Erythroblast (primary cell): ENCODE results near the gene TNFRSF14.
A peak's percentile ranks its signal among the peaks of the same experiment; 100 is the strongest.

Experiments
- DNase-seq, 2 experiments: peaks; one replicate each; lab custom pipeline; 2025; lab: John Stamatoyannopoulos, UW
- GATA1 ChIP-seq: IDR thresholded peaks from 2 replicates; pipeline ENCODE4 v1.6.1; 2011; ENCODE audit warnings: low read depth, mild to moderate bottlenecking, control low read depth, low read length, moderate library complexity
- POLR2A ChIP-seq: IDR thresholded peaks from 2 replicates; pipeline ENCODE4 v1.6.1; 2011; ENCODE audit warnings: mild to moderate bottlenecking, low read length

The TNFRSF14 gene

GRCh38 chr1:2517966-2518365 lies 38.2 kb upstream of the TNFRSF14 start:
- TF ChIP-seq GATA1 (no peak), POLR2A (no peak)
- DNase-seq, result no peak

GRCh38 chr1:2518528-2518927 lies 37.6 kb upstream of the TNFRSF14 start:
- no peak for DNase-seq
- TF ChIP-seq GATA1, result no peak
- no peak for TF ChIP-seq POLR2A

DNA sequence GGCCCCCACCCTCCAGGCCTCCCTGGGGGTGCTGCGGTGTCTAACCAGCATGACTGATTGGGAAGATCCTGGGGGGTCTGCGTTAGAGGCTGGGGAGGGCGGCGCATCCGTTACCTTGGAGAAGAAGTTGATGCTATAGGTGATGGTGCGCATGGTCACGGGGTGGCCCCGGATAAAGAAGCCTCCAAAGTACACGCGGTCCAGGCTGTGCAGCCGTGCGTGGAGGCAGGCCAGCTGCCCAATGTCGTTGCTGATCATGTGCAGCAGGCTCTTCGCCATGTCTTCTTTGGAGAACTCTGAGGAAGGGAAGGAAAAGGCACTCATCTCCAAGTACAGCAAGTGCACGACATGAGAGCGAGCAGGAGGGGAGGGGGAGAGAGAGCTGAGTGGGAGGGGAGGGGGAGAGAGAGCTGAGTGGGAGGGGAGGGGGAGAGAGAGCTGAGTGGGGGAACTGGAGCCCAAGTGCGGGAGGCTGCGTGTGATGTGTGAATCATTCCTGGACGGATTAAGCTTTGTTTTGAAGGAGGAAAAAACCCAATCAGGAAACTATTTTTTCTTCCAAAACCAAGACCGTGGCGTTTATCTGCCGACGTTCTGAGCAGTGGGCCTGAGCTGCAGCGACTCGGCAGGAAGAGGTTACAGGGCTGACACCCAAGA lies 37.0 kb upstream of the TNFRSF14 start:
- TF ChIP-seq GATA1 (no peak), POLR2A (no peak)
- DNase-seq, result no peak

- DNase-seq, result no peak
- TF ChIP-seq POLR2A (no peak), GATA1 (no peak)
Measured at GRCh38 chr1:2519729-2520128, 36.4 kb upstream of the TNFRSF14 start.

- no peak for DNase-seq
- no peak for TF ChIP-seq POLR2A
- no peak for TF ChIP-seq GATA1
Measured at GRCh38 chr1:2520206-2520605, 36.0 kb upstream of the TNFRSF14 start.

DNA sequence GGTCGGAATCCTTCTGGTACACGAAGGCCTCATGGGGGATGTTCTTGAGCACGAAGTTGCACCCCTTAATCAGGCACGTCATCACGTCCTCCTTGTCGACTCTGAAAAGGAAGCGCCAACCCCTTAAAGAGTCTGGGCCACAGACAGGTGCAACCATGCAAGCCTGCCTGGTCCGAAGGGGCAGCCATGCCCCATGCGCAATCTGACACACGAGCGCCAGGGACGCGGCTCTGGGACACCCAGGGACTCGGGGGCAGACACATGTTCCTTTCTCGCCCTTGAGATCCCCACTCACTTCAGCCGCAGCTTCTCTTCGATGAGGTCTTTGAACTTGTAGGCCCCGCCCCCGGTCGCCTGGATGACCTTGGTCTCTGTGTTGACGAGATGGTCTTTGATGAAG lies 35.4 kb upstream of the TNFRSF14 start:
- DNase-seq, result no peak
- no peak for TF ChIP-seq POLR2A
- TF ChIP-seq GATA1, result no peak

GRCh38 chr1:2522230-2522629 lies 33.9 kb upstream of the TNFRSF14 start:
- no peak for DNase-seq
- no peak for TF ChIP-seq GATA1
- no peak for TF ChIP-seq POLR2A

- DNase-seq, result no peak
- no peak for TF ChIP-seq POLR2A
- TF ChIP-seq GATA1, result no peak
Measured at GRCh38 chr1:2523191-2523890, 32.8 kb upstream of the TNFRSF14 start.

GRCh38 chr1:2523891-2524609 lies 32.1 kb upstream of the TNFRSF14 start:
- no peak for TF ChIP-seq GATA1
- TF ChIP-seq POLR2A, result no peak
- no peak for DNase-seq

DNA sequence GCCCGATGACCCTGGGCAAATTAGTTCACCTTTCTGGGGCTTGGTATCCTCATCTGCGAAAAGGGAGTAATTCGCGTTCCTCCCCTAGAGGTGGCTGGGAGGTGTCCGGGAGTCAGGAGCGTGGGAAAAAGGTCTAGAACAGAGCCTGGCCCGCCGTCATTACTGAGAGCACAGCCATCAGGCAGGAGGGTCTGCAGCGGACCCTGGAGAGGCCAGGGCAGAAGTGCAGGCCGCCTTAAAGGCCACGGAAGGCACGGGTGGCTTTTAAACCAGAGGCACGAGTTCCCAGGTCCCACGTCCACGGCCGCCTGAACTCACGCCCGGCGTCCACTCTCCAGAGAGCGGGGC lies 30.6 kb upstream of the TNFRSF14 start:
- DNase-seq, result no peak
- TF ChIP-seq POLR2A (no peak), GATA1 (no peak)

- TF ChIP-seq POLR2A (no peak), GATA1 (no peak)
- peak; percentile 96 for DNase-seq
Measured at GRCh38 chr1:2525920-2526823, 30.0 kb upstream of the TNFRSF14 start, which contains the start of gene PANK4. Gene PANK4, minus strand, starts transcription at chr1:2526596. Its CDS starts 9 bp downstream, at chr1:2526587.

DNA sequence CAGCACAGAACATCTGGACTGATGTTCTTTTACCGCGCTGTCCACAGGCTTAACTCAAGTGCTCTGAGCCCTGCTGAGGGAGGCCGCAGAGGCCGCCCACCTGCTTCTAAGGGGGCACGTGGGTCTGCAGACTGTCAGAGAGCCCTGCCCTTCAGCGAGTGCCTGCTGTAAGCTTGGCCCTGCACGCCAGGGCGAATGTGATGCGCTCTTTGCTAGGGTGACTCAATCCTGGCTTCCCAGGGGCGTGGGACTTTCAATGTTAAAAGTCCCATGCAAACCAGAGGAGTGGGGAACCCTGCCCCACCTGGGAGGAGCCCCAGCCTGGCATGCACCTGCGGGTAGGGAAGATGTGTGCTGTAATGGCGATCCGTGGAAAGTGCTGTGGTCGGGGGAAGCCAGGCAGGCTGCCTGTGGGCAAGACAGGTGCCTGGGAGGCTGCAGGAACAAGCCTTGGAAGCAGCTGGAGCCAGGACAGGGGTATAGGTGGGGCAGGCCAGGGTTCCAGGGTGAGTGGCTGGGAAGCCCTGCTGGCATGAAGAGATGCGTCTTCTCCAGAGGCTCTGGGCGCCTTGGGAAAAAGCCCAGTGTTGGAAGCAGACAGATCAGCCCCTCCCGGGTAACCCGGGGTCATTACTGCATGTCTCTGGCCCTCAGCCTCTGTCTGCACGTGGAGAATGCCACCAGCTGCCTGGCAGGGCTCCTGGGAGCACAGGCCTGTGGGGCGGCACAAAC lies 29.2 kb upstream of the TNFRSF14 start:
- no peak for TF ChIP-seq POLR2A
- TF ChIP-seq GATA1, result no peak

GRCh38 chr1:2527556-2527860 lies 28.7 kb upstream of the TNFRSF14 start:
- TF ChIP-seq GATA1 (no peak), POLR2A (no peak)
- DNase-seq, result no peak

More for the DNA sequence above, 29.2 kb upstream of the TNFRSF14 start:
- no peak for DNase-seq

DNA sequence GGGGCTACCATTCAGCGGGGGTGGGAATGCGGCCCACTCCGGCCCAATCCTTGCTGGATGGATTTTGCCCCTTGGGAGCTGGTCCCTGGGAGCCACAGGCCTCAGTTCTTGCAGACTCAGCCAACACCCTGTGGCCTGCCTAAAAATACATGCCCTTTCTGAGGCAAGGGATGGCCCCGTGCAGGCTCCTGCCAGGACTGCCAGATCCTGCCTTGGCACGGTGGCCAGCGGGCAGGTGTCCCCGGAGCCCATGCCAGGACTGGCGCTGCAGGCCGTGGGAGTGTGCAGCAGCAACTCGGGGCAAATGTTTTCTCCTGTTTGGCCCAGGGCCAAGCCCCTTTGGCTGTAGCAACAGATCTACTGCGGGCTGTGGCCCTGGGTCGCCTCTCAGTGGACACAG lies 28.2 kb upstream of the TNFRSF14 start:
- DNase-seq, result no peak
- no peak for TF ChIP-seq GATA1
- no peak for TF ChIP-seq POLR2A
